Skeletal muscle tissue (tissue), 4 donors: ENCODE results near the gene ELMO3. TPM values are rescaled to one million over a fixed set of nuclear protein-coding genes. Genes with fewer than 3 reads are reported as not detected.

Experiments
- H3K27ac ChIP-seq: one replicate; pipeline ENCODE4 v1.7.0; 2013; ENCODE audit warnings: mild to moderate bottlenecking, low read depth, low read length, inconsistent platforms
- H3K27me3 ChIP-seq, 3 donors: one replicate each; pipeline ENCODE4 v1.7.0; 2013; ENCODE audit warnings: low read length in 3 of 3; ENCODE audit not compliant: control insufficient read depth in 3 of 3, insufficient read depth in 3 of 3
- H3K36me3 ChIP-seq, 3 donors: one replicate each; pipeline ENCODE4 v1.7.0; 2013; ENCODE audit warnings: low read length in 3 of 3; ENCODE audit not compliant: control insufficient read depth in 3 of 3, insufficient read depth in 3 of 3
- H3K4me1 ChIP-seq, 3 donors: one replicate each; pipeline ENCODE4 v1.7.0; 2013; ENCODE audit warnings: low read length in 3 of 3, mild to moderate bottlenecking in 3 of 3; ENCODE audit not compliant: control insufficient read depth in 3 of 3, insufficient read depth in 3 of 3
- H3K4me3 ChIP-seq, 3 donors: one replicate each; pipeline ENCODE4 v1.7.0; 2013; ENCODE audit warnings: low read length in 3 of 3
- H3K9ac ChIP-seq, 3 donors: one replicate each; pipeline ENCODE4 v1.7.0; 2013; ENCODE audit warnings: low read length in 3 of 3, mild to moderate bottlenecking in 3 of 3, moderate library complexity in 2 of 3, low read depth in 1 of 3
- H3K9me3 ChIP-seq, 3 donors: one replicate each; pipeline ENCODE4 v1.7.0; 2013; ENCODE audit warnings: low read length in 3 of 3; ENCODE audit not compliant: control insufficient read depth in 3 of 3
- total RNA-seq: library from RNA; depleted of rRNA; stranded (reverse); fragments of >200 nt; gene quantifications from one replicate; pipeline ENCODE4 v1.2.3, GENCODE V29; 2014
- donor health status: Osteomylitis.

ELMO3 gene
- total RNA-seq, 1 donor from 2014 or later: not detected

DNA sequence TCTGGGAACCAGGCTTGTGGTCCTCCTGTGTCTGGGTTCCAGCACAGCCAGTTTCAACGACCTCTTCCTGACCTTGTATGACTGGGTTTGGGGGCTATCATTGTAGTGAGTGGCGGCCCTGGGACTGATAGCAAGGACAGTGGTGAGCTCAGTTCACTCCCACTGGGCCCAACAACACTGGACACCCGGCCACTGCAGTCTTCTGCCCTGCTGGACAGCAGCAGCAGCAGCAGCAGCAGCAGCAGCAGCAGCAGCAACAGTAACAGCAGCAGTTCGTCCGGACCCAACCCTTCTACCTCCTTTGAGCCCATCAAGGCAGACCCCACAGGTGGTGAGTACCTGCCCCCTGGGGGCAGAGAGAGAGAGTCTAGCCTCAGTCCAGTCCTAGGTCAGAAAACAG, 3.3 kb upstream of the ELMO3 start:
- H3K4me3 ChIP-seq: no peak overlapping the region
- no peaks in the 10 kb centered on the region for H3K27me3 ChIP-seq
- peaks cover 34 to 41% (median 35%) of the 10 kb centered on the region in 3 donors for H3K4me1 ChIP-seq
- peaks cover 44 to 48% (median 47%) of the 10 kb centered on the region in 3 donors for H3K36me3 ChIP-seq
- no peak overlapping the region for H3K27ac ChIP-seq
- no peaks in the 10 kb centered on the region for H3K9me3 ChIP-seq
- no peak overlapping the region for H3K9ac ChIP-seq

GRCh38 chr16:67196881-67197280, 2.0 kb upstream of the ELMO3 start:
- no peak overlapping the region for H3K4me3 ChIP-seq
- no peaks in the 10 kb centered on the region for H3K9me3 ChIP-seq
- peak overlapping the region in 1 of 3 donors; percentile 45 for H3K9ac ChIP-seq
- no peak overlapping the region for H3K27ac ChIP-seq
- H3K4me1 ChIP-seq: peaks cover 27 to 34% (median 29%) of the 10 kb centered on the region in 3 donors
- H3K27me3 ChIP-seq: no peaks in the 10 kb centered on the region
- H3K36me3 ChIP-seq: peaks cover 49 to 52% (median 51%) of the 10 kb centered on the region in 3 donors

DNA sequence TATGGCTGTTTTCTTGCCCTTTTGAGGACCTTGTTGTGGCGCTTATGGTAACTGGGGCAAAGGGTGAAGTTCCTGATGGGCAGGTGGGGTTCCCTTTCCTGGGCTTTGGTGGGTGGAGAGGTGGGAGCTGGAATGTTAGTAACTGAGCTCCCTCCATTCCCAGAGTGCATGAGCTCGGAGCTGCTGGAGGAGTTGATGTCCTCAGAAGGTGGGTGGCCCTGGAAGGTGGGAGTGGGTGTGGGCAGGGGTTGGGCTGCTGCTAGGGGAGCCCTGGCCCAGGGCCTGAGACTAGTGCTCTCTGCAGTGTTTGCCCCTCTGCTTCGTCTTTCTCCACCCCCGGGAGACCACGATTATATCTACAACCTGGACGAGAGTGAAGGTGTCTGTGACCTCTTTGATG, 1.2 kb upstream of the ELMO3 start:
- Histone ChIP-seq H3K4me3 (no peak overlapping the region), H3K9ac (peak overlapping the region in 1 of 3 donors; percentile 8)

DNA sequence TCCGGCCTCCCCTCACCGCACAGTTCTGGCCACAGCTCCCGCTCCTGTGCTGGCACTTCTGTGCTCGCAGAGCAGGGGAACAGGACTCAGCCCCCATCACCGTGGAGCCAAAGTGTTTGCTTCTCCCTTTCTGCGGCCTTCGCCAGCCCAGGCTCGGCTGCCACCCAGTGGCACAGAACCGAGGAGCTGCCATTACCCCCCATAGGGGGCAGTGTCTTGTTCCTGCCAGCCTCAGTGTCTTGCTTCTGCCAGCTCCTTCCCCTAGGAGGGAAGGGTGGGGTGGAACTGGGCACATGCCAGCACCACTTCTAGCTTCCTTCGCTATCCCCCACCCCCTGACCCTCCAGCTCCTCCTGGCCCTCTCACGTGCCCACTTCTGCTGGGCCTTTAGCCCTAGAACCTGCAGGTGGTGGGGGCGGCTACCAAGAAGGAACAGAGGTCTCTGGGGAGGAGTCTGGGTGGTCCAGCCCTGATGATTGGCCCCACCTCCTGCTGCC, 645 bp upstream of the ELMO3 start:
- peaks cover 18 to 23% (median 18%) of the 10 kb centered on the region in 3 donors for H3K4me1 ChIP-seq
- H3K27ac ChIP-seq: no peak overlapping the region
- H3K9me3 ChIP-seq: no peaks in the 10 kb centered on the region
- H3K9ac ChIP-seq: peak overlapping the region in 1 of 3 donors; percentile 8
- no peaks in the 10 kb centered on the region for H3K27me3 ChIP-seq
- peaks cover 49 to 53% (median 50%) of the 10 kb centered on the region in 3 donors for H3K36me3 ChIP-seq
- H3K4me3 ChIP-seq: no peak overlapping the region

More for the DNA sequence above, 1.2 kb upstream of the ELMO3 start:
- Histone ChIP-seq H3K36me3 (peaks cover 49 to 56% (median 52%) of the 10 kb centered on the region in 3 donors), H3K9me3 (no peaks in the 10 kb centered on the region), H3K27ac (no peak overlapping the region), H3K4me1 (peaks cover 24 to 29% (median 24%) of the 10 kb centered on the region in 3 donors), H3K27me3 (no peaks in the 10 kb centered on the region)

DNA sequence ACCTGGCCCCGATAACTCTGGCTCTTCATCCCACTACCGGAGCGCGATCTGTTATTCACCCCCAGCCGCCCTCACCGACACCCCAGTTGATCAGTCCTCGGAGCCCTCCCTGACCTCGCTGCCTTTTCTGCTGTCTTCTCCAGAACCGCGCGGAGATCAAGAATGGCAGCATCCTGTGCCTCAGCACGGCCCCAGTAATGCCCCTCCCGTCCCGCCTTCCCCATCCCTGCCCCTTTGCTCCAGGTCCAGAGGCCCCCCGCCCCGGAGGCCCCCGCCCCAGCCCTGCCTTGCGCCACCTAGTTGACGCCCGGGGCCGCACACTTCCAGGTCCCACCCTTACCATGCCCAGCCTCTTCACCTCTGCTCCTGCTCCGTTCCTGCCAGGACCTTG, 872 bp downstream of the ELMO3 start:
- Histone ChIP-seq H3K27me3 (no peaks in the 10 kb centered on the region), H3K9me3 (no peaks in the 10 kb centered on the region), H3K27ac (no peak overlapping the region), H3K4me1 (peaks cover 9 to 16% (median 10%) of the 10 kb centered on the region in 3 donors), H3K36me3 (peaks cover 43 to 50% (median 44%) of the 10 kb centered on the region in 3 donors), H3K9ac (no peak overlapping the region), H3K4me3 (no peak overlapping the region)

DNA sequence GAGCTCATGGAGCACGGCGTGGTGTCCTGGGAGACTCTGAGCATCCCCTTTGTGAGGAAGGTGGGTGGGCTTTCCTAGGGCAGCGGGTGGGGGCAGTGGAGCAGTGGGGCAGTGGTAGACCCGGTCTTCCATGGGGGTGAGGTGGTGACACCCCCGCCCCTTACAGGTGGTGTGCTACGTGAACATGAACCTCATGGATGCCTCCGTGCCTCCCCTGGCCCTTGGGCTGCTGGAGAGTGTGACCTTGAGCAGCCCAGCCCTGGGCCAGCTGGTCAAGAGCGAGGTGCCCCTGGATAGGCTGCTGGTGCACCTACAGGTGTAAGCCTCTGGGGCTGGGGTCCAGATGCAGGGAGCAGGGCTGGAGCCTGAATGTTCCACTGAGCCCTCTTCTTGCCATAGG, 1.6 kb downstream of the ELMO3 start:
- H3K9me3 ChIP-seq: no peaks in the 10 kb centered on the region
- no peaks in the 10 kb centered on the region for H3K27me3 ChIP-seq
- peaks cover 9 to 16% (median 10%) of the 10 kb centered on the region in 3 donors for H3K4me1 ChIP-seq
- peaks cover 36 to 44% (median 37%) of the 10 kb centered on the region in 3 donors for H3K36me3 ChIP-seq
- no peak overlapping the region for H3K9ac ChIP-seq
- H3K4me3 ChIP-seq: no peak overlapping the region
- H3K27ac ChIP-seq: no peak overlapping the region

GRCh38 chr16:67201411-67202345, 2.7 kb downstream of the ELMO3 start:
- H3K36me3 ChIP-seq: peaks cover 26 to 32% (median 28%) of the 10 kb centered on the region in 3 donors
- H3K9ac ChIP-seq: no peak overlapping the region
- H3K27me3 ChIP-seq: no peaks in the 10 kb centered on the region
- H3K9me3 ChIP-seq: no peaks in the 10 kb centered on the region
- no peak overlapping the region for H3K27ac ChIP-seq
- no peak overlapping the region for H3K4me3 ChIP-seq
- H3K4me1 ChIP-seq: peaks cover 9 to 16% (median 10%) of the 10 kb centered on the region in 3 donors

DNA sequence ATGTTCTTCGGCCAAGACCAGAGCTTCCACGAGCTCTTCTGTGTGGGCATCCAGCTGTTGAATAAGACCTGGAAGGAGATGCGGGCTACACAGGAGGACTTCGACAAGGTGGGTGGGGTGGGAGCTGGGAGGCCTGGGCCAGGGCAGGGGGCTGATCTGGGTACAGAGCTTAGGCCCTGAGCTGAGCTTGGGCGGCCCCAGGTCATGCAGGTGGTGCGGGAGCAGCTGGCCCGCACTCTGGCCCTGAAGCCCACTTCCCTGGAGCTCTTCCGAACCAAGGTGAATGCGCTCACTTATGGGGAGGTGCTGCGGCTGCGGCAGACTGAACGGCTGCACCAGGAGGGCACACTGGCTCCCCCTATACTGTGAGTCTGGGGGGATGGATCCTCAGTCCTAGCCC, 3.5 kb downstream of the ELMO3 start:
- Histone ChIP-seq H3K9ac (no peak overlapping the region), H3K27ac (no peak overlapping the region), H3K9me3 (no peaks in the 10 kb centered on the region), H3K4me3 (no peak overlapping the region), H3K27me3 (no peaks in the 10 kb centered on the region), H3K36me3 (peaks cover 18 to 24% (median 21%) of the 10 kb centered on the region in 3 donors), H3K4me1 (peaks cover 8 to 19% (median 14%) of the 10 kb centered on the region in 3 donors)

- Histone ChIP-seq H3K27me3 (no peaks in the 10 kb centered on the region), H3K36me3 (peaks cover 12 to 18% (median 15%) of the 10 kb centered on the region in 3 donors), H3K9me3 (no peaks in the 10 kb centered on the region), H3K4me1 (peaks cover 11 to 19% (median 17%) of the 10 kb centered on the region in 3 donors), H3K27ac (no peak overlapping the region), H3K9ac (no peak overlapping the region), H3K4me3 (no peak overlapping the region)
Measured at GRCh38 chr16:67202956-67203493, 4.1 kb downstream of the ELMO3 start.

- H3K36me3 ChIP-seq: peaks cover 9 to 14% (median 12%) of the 10 kb centered on the region in 3 donors
- H3K27me3 ChIP-seq: no peaks in the 10 kb centered on the region
- peaks cover 13 to 24% (median 19%) of the 10 kb centered on the region in 3 donors for H3K4me1 ChIP-seq
- no peak overlapping the region for H3K9ac ChIP-seq
- no peaks in the 10 kb centered on the region for H3K9me3 ChIP-seq
- no peak overlapping the region for H3K27ac ChIP-seq
- H3K4me3 ChIP-seq: no peak overlapping the region
Measured at GRCh38 chr16:67204076-67204475, 5.1 kb downstream of the ELMO3 start.
